ENCODE results near the gene LENG1. TPM values are rescaled to one million over a fixed set of nuclear protein-coding genes. Genes with fewer than 3 reads are reported as not detected.

The LENG1 gene
- total RNA-seq, 1 donor from 2014 or later, result 7.3 TPM

GRCh38 chr19:54127688-54128440, 31.7 kb downstream of the LENG1 start:
- TF ChIP-seq, protein P1, sequence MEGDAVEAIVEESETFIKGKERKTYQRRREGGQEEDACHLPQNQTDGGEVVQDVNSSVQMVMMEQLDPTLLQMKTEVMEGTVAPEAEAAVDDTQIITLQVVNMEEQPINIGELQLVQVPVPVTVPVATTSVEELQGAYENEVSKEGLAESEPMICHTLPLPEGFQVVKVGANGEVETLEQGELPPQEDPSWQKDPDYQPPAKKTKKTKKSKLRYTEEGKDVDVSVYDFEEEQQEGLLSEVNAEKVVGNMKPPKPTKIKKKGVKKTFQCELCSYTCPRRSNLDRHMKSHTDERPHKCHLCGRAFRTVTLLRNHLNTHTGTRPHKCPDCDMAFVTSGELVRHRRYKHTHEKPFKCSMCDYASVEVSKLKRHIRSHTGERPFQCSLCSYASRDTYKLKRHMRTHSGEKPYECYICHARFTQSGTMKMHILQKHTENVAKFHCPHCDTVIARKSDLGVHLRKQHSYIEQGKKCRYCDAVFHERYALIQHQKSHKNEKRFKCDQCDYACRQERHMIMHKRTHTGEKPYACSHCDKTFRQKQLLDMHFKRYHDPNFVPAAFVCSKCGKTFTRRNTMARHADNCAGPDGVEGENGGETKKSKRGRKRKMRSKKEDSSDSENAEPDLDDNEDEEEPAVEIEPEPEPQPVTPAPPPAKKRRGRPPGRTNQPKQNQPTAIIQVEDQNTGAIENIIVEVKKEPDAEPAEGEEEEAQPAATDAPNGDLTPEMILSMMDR (IDR thresholded peaks at IDR 0.05; ENCODE audit: borderline replicate concordance), result no peak
- H3K4me3 ChIP-seq, result no peak overlapping the region
- no peaks in the 10 kb centered on the region for H3K27me3 ChIP-seq (ENCODE audit: low read depth)
- DNase-seq, result no peak
- H3K9me3 ChIP-seq (replicated peaks), result no peaks in the 10 kb centered on the region
- intact Hi-C loops (cut with micrococcal nuclease), result no loop called here
- no peak overlapping the region for H3K27ac ChIP-seq (replicated peaks)
- peaks cover 85% of the 10 kb centered on the region for H3K36me3 ChIP-seq
- no peaks in the 10 kb centered on the region for H3K4me1 ChIP-seq

DNA sequence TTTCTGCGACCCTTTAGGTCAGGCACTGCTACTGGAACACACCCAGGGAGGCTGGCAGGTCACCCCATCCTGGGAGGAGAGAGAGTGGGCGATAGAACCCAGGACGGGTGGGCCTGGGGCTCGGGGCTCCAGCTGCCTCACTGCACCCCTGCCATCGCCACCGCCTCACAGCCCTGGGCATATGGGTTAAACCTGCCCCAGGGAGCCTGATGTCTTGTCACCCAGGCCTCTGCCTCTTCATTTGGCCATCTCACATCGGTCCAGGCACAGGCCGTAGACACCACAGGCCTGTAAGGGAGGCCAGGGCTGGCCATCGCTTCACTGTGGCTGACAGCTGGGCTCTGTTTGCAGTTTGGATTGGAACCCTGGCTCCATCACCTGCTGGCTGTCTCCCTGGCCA, 33.8 kb downstream of the LENG1 start:
- no peaks in the 10 kb centered on the region for H3K9me3 ChIP-seq (replicated peaks)
- TF ChIP-seq, protein P1 (IDR thresholded peaks at IDR 0.05; ENCODE audit: borderline replicate concordance), result no peak
- intact Hi-C loops (cut with micrococcal nuclease), result no loop called here
- H3K27ac ChIP-seq (replicated peaks), result no peak overlapping the region
- H3K4me1 ChIP-seq, result no peaks in the 10 kb centered on the region
- H3K36me3 ChIP-seq, result peaks cover 91% of the 10 kb centered on the region
- no peak for DNase-seq
- H3K27me3 ChIP-seq (ENCODE audit: low read depth), result no peaks in the 10 kb centered on the region
- no peak overlapping the region for H3K4me3 ChIP-seq

- TF ChIP-seq, protein P1 (IDR thresholded peaks at IDR 0.05; ENCODE audit: borderline replicate concordance), result no peak
- no peak overlapping the region for H3K4me3 ChIP-seq
- no peaks in the 10 kb centered on the region for H3K27me3 ChIP-seq (ENCODE audit: low read depth)
- DNase-seq, result no peak
- intact Hi-C loops (cut with micrococcal nuclease), result no loop called here
- peaks cover 98% of the 10 kb centered on the region for H3K36me3 ChIP-seq
- no peaks in the 10 kb centered on the region for H3K4me1 ChIP-seq
- H3K27ac ChIP-seq (replicated peaks), result no peak overlapping the region
- no peaks in the 10 kb centered on the region for H3K9me3 ChIP-seq (replicated peaks)
These were observed 35.1 kb downstream of the LENG1 start for GRCh38 chr19:54124393-54124792.

DNA sequence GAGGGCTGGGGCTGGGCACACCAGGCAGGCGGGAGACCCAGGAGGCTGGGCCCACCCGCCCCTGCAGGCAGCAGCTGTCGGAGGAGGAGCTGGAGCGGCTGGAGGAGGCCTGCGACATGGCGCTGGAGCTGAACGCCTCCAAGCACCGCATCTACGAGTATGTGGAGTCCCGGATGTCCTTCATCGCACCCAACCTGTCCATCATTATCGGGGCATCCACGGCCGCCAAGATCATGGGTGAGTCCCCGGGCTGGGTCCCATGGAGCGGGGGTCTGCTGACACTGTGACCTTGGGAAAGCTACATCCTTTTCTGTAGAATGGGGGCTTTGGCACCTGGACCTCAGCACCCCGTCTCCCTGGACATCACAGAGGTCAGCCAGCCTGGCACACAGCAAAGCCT, 35.8 kb downstream of the LENG1 start:
- H3K27me3 ChIP-seq (ENCODE audit: low read depth), result no peaks in the 10 kb centered on the region
- H3K36me3 ChIP-seq, result peaks cover 98% of the 10 kb centered on the region
- H3K27ac ChIP-seq (replicated peaks), result no peak overlapping the region
- no peaks in the 10 kb centered on the region for H3K4me1 ChIP-seq
- no peak overlapping the region for H3K4me3 ChIP-seq
- TF ChIP-seq, protein P1 (IDR thresholded peaks at IDR 0.05; ENCODE audit: borderline replicate concordance), result no peak
- intact Hi-C loops (cut with micrococcal nuclease), result no loop called here
- H3K9me3 ChIP-seq (replicated peaks), result no peaks in the 10 kb centered on the region
- DNase-seq, result no peak

DNA sequence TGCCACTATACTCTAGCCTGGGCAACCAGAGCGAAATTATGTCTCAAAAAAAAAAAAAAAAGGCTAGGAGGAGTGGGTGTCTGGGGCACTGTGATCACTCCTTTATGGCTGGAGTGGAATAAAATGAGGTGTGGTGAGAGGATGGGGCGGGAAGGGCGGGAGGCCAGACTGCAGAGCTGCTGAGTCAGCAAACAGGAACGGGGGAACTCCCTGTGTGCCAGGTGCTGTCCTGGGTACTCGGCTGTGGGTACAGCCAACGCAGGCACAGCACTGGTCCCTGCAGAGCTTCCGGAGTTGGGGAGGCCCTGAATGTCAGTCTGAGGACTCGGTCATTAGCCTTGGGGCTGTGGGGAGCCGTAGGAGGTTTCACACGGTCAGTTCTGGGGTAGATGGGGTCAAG, 38.3 kb downstream of the LENG1 start:
- Histone ChIP-seq H3K27me3 (ENCODE audit: low read depth) (no peaks in the 10 kb centered on the region), H3K9me3 (replicated peaks) (no peaks in the 10 kb centered on the region), H3K4me1 (peaks cover 10% of the 10 kb centered on the region), H3K4me3 (no peak overlapping the region), H3K27ac (replicated peaks) (no peak overlapping the region), H3K36me3 (peaks cover 79% of the 10 kb centered on the region)
- TF ChIP-seq, protein P1 (IDR thresholded peaks at IDR 0.05; ENCODE audit: borderline replicate concordance), result no peak
- DNase-seq, result no peak
- intact Hi-C loops (cut with micrococcal nuclease), result no loop called here

Data from left ventricle myocardium inferior (tissue), 1 donor.